Esophagus (tissue), 2 donors: ENCODE measurements around the gene RNPEP. TPM values are rescaled to one million over a fixed set of nuclear protein-coding genes. Genes with fewer than 3 reads are reported as not detected.

ENCODE experiments used
- H3K27ac ChIP-seq, 2 donors: one replicate each; pipeline ENCODE4 v1.5.1; 2013; ENCODE audit warnings: low read depth in 2 of 2, mild to moderate bottlenecking in 2 of 2, inconsistent platforms in 1 of 2, low read length in 1 of 2, moderate library complexity in 1 of 2
- H3K27me3 ChIP-seq, 2 donors: one replicate each; pipeline ENCODE4 v1.6.1; 2013; ENCODE audit warnings: low read length in 2 of 2, control low read depth in 1 of 2, mild to moderate bottlenecking in 1 of 2; ENCODE audit not compliant: insufficient read depth in 2 of 2, control insufficient read depth in 1 of 2
- H3K36me3 ChIP-seq, 2 donors: one replicate each; pipeline ENCODE4 v1.6.1; 2013; ENCODE audit warnings: low read length in 1 of 2; ENCODE audit not compliant: control insufficient read depth in 2 of 2, insufficient read depth in 2 of 2
- H3K4me1 ChIP-seq, 2 donors: one replicate each; pipeline ENCODE4 v1.6.1; 2013; ENCODE audit warnings: low read length in 1 of 2; ENCODE audit not compliant: control insufficient read depth in 2 of 2, insufficient read depth in 2 of 2
- H3K4me3 ChIP-seq, 2 donors: one replicate each; pipeline ENCODE4 v1.5.1; 2013; ENCODE audit warnings: low read length in 2 of 2, mild to moderate bottlenecking in 2 of 2, low read depth in 1 of 2, moderate library complexity in 1 of 2
- H3K9me3 ChIP-seq, 2 donors: one replicate each; pipeline ENCODE4 v1.6.1; 2013; ENCODE audit warnings: mild to moderate bottlenecking in 2 of 2, low read depth in 1 of 2, low read length in 1 of 2, moderate library complexity in 1 of 2; ENCODE audit not compliant: control insufficient read depth in 2 of 2, insufficient read depth in 1 of 2
- WGBS, 2 donors: extraction: QIAGEN DNeasy Blood & Tissue Kit; methylation state at CpG; one replicate each; pipeline ENCODE4 v1.1.7; 2013; 5-methylcytosine and 5-hydroxymethylcytosine counted together
- polyA plus RNA-seq, 2 donors: library from polyadenylated mRNA; stranded (reverse); fragments of 200-250 nt; gene quantifications; one replicate each; pipeline ENCODE4 v1.2.3, GENCODE V29; 2013
- donor health status: healthy with polysubstance abuse.
- donor health status: Bipolar disorder and iron deficiency.

RNPEP gene
- polyA plus RNA-seq, 2 donors, result 45.3 to 52.3 TPM

DNA sequence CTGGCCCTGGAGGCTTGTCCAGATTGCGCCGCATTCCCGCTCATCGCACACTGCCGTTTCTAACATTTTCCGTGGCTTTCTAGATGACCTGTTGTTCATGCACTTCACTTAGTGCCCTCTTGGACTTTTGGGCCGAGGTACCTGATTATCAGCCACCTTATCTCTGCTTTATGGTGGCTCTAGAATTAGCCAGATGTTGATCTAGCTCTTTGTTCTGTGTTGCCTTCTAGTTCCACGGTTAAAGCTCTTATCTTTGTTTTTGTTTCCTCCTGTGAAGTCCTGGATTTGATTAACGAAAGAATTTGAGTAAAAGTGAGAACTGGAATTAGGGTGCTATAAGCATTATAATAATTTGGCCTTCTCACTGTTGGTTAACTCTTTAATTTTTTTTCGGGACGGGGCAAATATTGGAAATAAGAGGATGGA is 945 bp downstream of the RNPEP start:
- H3K4me1 ChIP-seq, result peaks cover 2 to 4% of the 10 kb centered on the region in 2 donors
- no peaks in the 10 kb centered on the region for H3K36me3 ChIP-seq
- H3K27ac ChIP-seq, result peak overlapping the region; percentile 89 to 93
- WGBS, 2 donors, result 6 to 7% methylated on average over 11 of the region's 11 CpGs
- no peaks in the 10 kb centered on the region for H3K27me3 ChIP-seq
- H3K4me3 ChIP-seq, result peak overlapping the region; percentile 93 to 96
- no peaks in the 10 kb centered on the region for H3K9me3 ChIP-seq

DNA sequence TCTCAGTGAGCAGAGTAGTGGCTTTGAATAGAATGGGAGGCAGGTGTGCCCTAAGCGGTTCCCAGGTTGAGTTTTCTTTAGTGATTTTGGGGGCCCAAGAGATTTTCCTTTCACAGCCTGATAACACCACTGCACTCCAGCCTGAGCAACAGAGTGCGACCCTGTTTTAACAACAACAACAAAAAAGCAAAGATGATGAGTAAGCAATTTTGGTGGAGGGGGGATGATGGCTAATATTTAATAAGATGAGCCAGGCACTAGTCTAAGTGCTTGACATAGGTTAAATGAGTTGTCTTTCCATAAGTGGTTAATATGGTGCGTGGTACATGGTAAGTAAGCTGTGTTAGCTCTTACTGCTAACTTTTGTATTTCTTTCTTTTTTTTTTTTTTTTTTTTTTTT is 2.0 kb downstream of the RNPEP start:
- Histone ChIP-seq H3K9me3 (no peaks in the 10 kb centered on the region), H3K4me1 (peaks cover 4% of the 10 kb centered on the region in 2 donors), H3K4me3 (no peak overlapping the region), H3K27me3 (no peaks in the 10 kb centered on the region), H3K27ac (no peak overlapping the region), H3K36me3 (peaks cover 0 to 3% of the 10 kb centered on the region in 2 donors)
- 93% methylated on average over 3 of the region's 3 CpGs for WGBS, 2 donors

DNA sequence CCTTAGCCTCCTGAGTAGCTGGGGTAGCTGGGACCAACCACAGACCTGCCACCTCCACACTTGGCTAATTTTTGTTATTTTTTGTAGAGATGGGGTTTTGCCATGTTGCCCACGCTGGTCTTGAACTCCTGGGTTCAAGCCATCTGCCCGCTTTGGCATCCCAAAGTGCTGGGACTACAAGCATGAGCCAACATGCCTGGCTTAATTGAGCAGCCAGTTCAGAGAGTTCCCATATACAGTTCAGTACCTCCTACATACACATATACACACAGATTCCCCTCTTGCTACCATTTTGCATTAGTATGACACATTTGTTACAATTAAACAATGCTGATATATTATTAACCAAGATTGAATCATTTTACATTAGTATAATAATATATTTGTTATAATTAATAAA is 2.9 kb downstream of the RNPEP start:
- Histone ChIP-seq H3K27me3 (no peaks in the 10 kb centered on the region), H3K4me1 (peaks cover 4 to 5% of the 10 kb centered on the region in 2 donors), H3K9me3 (no peaks in the 10 kb centered on the region), H3K4me3 (no peak overlapping the region), H3K36me3 (peaks cover 0 to 5% of the 10 kb centered on the region in 2 donors), H3K27ac (no peak overlapping the region)
- 56 to 94% methylated on average over 2 of the region's 2 CpGs for WGBS, 2 donors

DNA sequence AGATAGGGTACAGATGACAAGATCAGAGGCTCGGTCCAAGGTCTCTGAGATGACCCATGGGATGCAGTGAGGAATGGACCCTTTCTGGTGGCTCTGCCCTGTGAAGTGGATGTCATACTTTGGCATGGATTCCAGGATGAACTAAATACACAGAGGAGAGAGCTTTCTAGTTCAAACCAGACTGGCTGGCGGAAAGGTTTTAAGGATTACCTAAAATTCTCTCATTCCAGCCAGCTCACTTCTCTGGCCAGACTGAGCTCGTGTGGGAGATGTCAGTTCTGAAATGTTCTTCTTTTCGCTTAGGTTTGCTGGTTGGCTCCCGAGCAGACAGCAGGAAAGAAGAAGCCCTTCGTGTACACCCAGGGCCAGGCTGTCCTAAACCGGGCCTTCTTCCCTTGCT is 6.2 kb downstream of the RNPEP start:
- 51 to 67% methylated on average over 7 of the region's 7 CpGs for WGBS, 2 donors

DNA sequence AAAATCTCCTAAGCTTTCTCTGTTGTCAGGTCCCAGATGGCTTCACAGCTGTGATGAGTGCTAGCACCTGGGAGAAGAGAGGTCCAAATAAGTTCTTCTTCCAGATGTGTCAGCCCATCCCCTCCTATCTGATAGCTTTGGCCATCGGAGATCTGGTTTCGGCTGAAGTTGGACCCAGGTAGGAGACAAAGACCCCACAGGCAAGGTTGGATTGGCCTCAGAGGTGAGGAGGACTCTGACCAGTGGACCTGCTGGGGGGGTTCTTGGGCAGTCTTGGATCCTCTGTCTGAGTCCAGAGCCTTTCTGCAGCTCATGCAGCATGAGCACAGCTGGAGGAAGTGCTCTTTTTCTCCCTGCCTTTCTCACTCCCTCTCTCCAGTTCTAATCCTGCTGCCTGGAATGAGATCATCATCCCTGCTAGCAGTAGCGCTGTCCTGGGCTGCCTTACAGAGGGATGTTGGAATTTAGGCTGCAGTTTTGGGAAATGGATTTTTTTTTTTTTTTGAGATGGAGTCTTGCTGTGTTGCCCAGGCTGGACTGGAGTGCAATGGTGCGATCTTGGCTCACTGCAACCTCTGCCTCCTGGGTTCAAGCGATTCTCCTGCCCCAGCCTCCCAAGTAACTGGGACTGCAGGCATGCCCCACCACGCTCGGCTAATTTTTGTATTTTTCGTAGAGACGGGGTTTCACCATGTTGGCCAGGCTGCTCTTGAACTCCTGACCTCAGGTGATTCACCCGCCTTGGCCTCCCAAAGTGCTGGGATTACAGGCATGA is 7.1 kb downstream of the RNPEP start:
- no peaks in the 10 kb centered on the region for H3K27me3 ChIP-seq
- H3K36me3 ChIP-seq, result peaks cover 3 to 19% of the 10 kb centered on the region in 2 donors
- H3K27ac ChIP-seq, result peak overlapping the region in 1 of 2 donors; percentile 2
- no peak overlapping the region for H3K4me3 ChIP-seq
- H3K4me1 ChIP-seq, result peaks cover 0 to 4% of the 10 kb centered on the region in 2 donors
- 74 to 85% methylated on average over 10 of the region's 10 CpGs for WGBS, 2 donors
- H3K9me3 ChIP-seq, result no peaks in the 10 kb centered on the region

More for the DNA sequence above, 6.2 kb downstream of the RNPEP start:
- H3K36me3 ChIP-seq, result peaks cover 3 to 14% of the 10 kb centered on the region in 2 donors
- H3K27me3 ChIP-seq, result no peaks in the 10 kb centered on the region
- no peaks in the 10 kb centered on the region for H3K9me3 ChIP-seq
- H3K27ac ChIP-seq, result peak overlapping the region; percentile 42 to 45
- H3K4me3 ChIP-seq, result no peak overlapping the region
- peaks cover 0 to 4% of the 10 kb centered on the region in 2 donors for H3K4me1 ChIP-seq

DNA sequence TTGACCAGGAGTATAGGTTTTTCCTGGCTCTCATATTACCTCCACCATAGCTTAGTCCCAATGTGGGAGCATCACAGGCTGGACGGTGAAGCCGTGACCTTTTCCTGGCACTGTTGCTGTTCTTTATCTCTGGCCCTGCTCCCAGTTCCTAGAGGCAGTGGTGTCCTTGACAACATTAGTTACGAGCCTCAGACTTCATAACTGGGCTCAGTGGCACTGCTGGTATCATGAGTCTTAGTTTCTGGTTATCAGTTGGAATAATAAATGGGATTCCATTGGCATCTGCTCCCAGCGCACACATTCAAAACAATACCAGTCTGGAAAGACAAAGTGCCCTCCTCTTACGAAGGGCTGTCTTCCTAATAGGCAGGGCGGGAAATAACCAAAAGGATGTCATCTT is 8.0 kb downstream of the RNPEP start:
- H3K4me3 ChIP-seq, result no peak overlapping the region
- no peaks in the 10 kb centered on the region for H3K9me3 ChIP-seq
- 60 to 68% methylated on average over 6 of the region's 6 CpGs for WGBS, 2 donors
- no peak overlapping the region for H3K27ac ChIP-seq
- H3K36me3 ChIP-seq, result peaks cover 3 to 19% of the 10 kb centered on the region in 2 donors
- H3K4me1 ChIP-seq, result peaks cover 0 to 4% of the 10 kb centered on the region in 2 donors
- H3K27me3 ChIP-seq, result no peaks in the 10 kb centered on the region

DNA sequence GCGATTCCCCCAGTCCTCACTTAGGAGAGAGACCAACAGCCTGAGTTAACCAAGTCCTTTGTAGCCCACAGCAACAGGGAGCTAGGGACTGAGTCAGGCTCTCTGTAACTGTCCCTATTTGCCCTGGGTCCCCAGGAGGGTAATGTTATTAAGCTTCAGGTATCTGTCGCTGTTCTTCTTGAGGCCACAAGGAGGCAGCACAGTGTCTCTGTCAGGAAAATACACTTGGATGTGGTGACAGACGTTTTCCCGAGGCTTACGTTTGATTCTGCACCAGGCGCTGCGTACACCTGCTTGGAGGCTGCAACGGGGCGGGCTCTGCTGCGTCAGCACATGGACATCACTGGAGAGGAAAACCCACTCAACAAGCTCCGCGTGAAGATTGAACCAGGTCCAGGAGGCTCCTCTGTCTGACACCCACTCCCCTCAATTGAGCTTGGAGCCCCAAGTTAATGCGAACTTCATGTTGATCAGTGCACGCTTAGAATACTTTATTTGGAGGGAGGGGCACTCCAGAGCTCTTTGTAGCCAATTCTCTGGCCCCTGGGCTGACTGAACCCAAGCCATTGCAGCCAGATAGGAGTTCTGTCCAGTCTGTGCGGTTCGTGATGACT is 17.3 kb downstream of the RNPEP start:
- Histone ChIP-seq H3K4me3 (no peak overlapping the region), H3K27ac (no peak overlapping the region), H3K9me3 (no peaks in the 10 kb centered on the region), H3K4me1 (no peaks in the 10 kb centered on the region), H3K36me3 (peaks cover 27 to 47% of the 10 kb centered on the region in 2 donors), H3K27me3 (no peaks in the 10 kb centered on the region)
- 52 to 57% methylated on average over 16 of the region's 16 CpGs for WGBS, 2 donors

DNA sequence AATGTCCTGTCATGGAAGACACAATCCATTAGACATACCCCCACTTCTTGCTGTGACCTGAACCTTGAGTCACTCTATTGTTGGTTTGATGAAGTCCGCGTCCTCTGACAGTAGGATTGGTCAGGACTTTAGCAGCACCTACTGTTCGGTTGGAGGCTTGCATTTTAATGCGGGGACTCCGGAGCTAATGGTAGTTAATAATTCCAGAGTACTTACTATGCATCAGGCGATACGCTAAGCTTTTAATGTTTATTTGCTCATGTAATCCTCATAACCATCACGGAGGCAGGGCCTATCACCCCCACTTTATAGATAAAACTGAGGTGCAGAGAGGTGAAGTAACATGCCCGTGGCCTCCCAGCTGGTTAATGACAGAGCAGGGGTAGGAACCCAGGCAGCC is 20.1 kb downstream of the RNPEP start:
- 71 to 84% methylated on average over 9 of the region's 9 CpGs for WGBS, 2 donors
- H3K36me3 ChIP-seq, result peaks cover 18 to 41% of the 10 kb centered on the region in 2 donors
- no peaks in the 10 kb centered on the region for H3K9me3 ChIP-seq
- no peak overlapping the region for H3K4me3 ChIP-seq
- no peaks in the 10 kb centered on the region for H3K4me1 ChIP-seq
- no peaks in the 10 kb centered on the region for H3K27me3 ChIP-seq
- H3K27ac ChIP-seq, result no peak overlapping the region

DNA sequence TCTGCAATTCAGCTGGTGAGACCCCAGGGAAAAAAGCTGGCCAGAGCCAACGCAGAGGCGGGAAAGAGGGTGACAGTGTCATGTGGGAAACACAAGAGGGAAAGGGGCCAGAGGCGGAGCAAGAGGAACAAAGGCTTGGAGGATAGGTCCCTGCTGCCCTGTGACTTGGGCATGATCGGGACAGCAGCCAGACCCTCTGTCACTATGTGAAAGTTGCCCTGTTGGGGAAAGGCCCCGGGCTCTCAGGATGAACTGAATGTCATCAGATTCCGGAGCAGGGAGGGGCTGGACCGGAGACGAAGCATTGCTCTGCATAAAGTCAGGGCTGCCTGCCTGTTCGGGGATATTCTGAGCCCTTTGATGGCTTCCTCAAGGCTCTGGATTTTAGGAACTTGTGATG is 22.3 kb downstream of the RNPEP start:
- Histone ChIP-seq H3K4me3 (no peak overlapping the region), H3K27ac (no peak overlapping the region), H3K36me3 (peaks cover 18 to 41% of the 10 kb centered on the region in 2 donors), H3K4me1 (peaks cover 0 to 4% of the 10 kb centered on the region in 2 donors), H3K27me3 (no peaks in the 10 kb centered on the region), H3K9me3 (no peaks in the 10 kb centered on the region)
- WGBS, 2 donors, result 71 to 76% methylated on average over 9 of the region's 9 CpGs
